ENCODE measurements around the gene NEDD8. TPM values are rescaled to one million over a fixed set of nuclear protein-coding genes. Genes with fewer than 3 reads are reported as not detected.

The NEDD8 gene
- total and polyA plus RNA-seq, 2 donors (not counting 1 experiment from before 2014, with no cell fraction given) = 86.7 to 98.5 TPM

DNA sequence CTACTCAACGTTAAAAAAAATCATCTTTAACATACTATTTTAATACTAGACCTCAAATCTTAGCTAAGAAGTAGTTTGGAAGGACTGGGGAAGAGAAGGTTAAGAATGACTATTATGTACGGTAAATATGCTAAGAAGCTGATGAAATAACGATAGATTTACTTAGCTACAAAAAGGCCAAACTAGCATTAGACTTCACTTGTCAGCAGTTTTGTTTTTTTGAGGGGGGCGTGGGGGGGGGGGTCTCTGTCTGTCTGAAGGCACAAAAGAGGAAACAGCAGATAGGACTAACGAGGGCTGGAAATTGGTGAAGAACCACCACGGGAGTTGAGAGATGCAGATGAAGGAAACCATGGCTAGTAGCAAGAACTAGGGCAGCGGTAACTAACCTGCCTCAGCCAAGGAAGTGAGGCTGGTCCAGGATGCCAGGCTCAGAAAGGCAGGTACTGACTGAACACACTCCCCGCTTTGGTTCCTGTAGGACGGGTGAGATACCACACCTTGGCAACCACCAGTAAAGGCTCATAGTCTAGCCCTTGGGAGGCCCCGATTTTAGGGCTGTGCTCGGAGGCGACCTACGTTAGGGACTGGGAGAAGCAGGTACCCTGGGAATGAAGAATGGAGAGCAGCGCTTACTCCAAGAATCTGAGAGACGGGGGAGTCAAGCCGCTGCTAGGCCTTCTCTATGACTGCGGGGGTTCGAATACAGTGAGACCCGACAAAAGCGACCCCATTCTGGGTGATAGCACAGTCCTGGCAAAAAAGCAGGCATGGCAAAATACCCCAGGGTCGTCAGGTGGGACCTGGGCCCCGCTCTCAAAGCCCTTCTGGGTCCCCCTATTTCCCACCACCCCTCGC is 675 bp downstream of the NEDD8 start:
- Histone ChIP-seq H4K20me1 (ENCODE audit: control insufficient read depth, insufficient read depth, low read length, poor library complexity, severe bottlenecking) (peaks cover 16% of the 10 kb centered on the region), H3K9ac (ENCODE audit: low read length) (peak overlapping the region; percentile 91), H3K36me3 (replicated peaks in 1 of 2; ENCODE audit: control extremely low read depth in 1 of 2, control insufficient read depth in 1 of 2, extremely low read depth in 1 of 2, insufficient read depth in 2 of 2, low read length in 1 of 2) (peaks cover 0 to 24% of the 10 kb centered on the region in 2 experiments), H2AFZ (ENCODE audit: insufficient read depth, low read depth, low read length, poor library complexity, severe bottlenecking) (peak overlapping the region; percentile 90), H3K79me2 (ENCODE audit: control insufficient read depth, insufficient read depth, low read length) (peaks cover 77% of the 10 kb centered on the region), H3K27me3 (replicated peaks in 1 of 4; ENCODE audit: control extremely low read depth in 1 of 4, control insufficient read depth in 3 of 4, insufficient read depth in 4 of 4, low read length in 3 of 4) (no peaks in the 10 kb centered on the region), H3K4me3 (ENCODE audit: control extremely low read depth in 1 of 5, extremely low read depth in 1 of 5, insufficient read depth in 1 of 5, low read depth in 2 of 5, low read length in 4 of 5) (peak overlapping the region; percentile 75 to 100 (median 97)), H3K27ac (ENCODE audit: low read length in 2 of 2) (peak overlapping the region; percentile 36 to 67), H3K4me2 (replicated peaks; ENCODE audit: low read depth, low read length, poor library complexity, severe bottlenecking) (peak overlapping the region; percentile 83), H3K9me3 (ENCODE audit: control extremely low read depth in 1 of 3, control insufficient read depth in 2 of 3, insufficient read depth in 1 of 3, low read length in 2 of 3) (no peaks in the 10 kb centered on the region), H3K4me1 (ENCODE audit: control insufficient read depth in 2 of 2, insufficient read depth in 2 of 2, low read length in 2 of 2) (peaks cover 18 to 24% of the 10 kb centered on the region in 2 donors)
- H3K9me3 Mint-ChIP-seq (ENCODE audit: insufficient read depth) = no peaks in the 10 kb centered on the region
- TF ChIP-seq EZH2 (IDR thresholded peaks at IDR 0.05; ENCODE audit: borderline replicate concordance, insufficient read depth, low read depth, low read length, poor library complexity, severe bottlenecking) = no peak
- intact Hi-C loops (cut with micrococcal nuclease) = loop anchor here (1.0 to 5.0 kb wide), 10 partner anchors 11 to 211 kb away; partner anchors contain the start of genes CHMP4A, DCAF11, DHRS1 and IPO4
- ATAC-seq (ENCODE audit: low read depth) (no peak), DNase-seq (no peak)
- ChIA-PET POLR2A (no interaction called here), CTCF (interaction anchor here (0.6 to 1.1 kb wide), 2 partner anchors 11 to 15 kb away, joined by 3 read pairs; partner anchors contain the start of genes MDP1 and TINF2)
- peak overlapping the region; percentile 96 for H3K4me3 Mint-ChIP-seq
- 6% methylated on average over 19 of the region's 23 CpGs for WGBS (ENCODE audit: insufficient coverage)
- H3K27me3 Mint-ChIP-seq = no peaks in the 10 kb centered on the region
- peaks cover 53% of the 10 kb centered on the region for H3K4me1 Mint-ChIP-seq
- H3K27ac Mint-ChIP-seq = peak overlapping the region; percentile 95

- Histone ChIP-seq H3K9ac (ENCODE audit: low read length) (no peak overlapping the region), H3K4me1 (ENCODE audit: control insufficient read depth in 2 of 2, insufficient read depth in 2 of 2, low read length in 2 of 2) (peaks cover 18 to 22% of the 10 kb centered on the region in 2 donors), H3K27me3 (replicated peaks in 1 of 4; ENCODE audit: control extremely low read depth in 1 of 4, control insufficient read depth in 3 of 4, insufficient read depth in 4 of 4, low read length in 3 of 4) (no peaks in the 10 kb centered on the region), H3K4me3 (ENCODE audit: control extremely low read depth in 1 of 5, extremely low read depth in 1 of 5, insufficient read depth in 1 of 5, low read depth in 2 of 5, low read length in 4 of 5) (no peak overlapping the region), H3K4me2 (replicated peaks; ENCODE audit: low read depth, low read length, poor library complexity, severe bottlenecking) (no peak overlapping the region), H3K36me3 (replicated peaks in 1 of 2; ENCODE audit: control extremely low read depth in 1 of 2, control insufficient read depth in 1 of 2, extremely low read depth in 1 of 2, insufficient read depth in 2 of 2, low read length in 1 of 2) (peaks cover 0 to 8% of the 10 kb centered on the region in 2 experiments), H2AFZ (ENCODE audit: insufficient read depth, low read depth, low read length, poor library complexity, severe bottlenecking) (no peak overlapping the region), H3K9me3 (ENCODE audit: control extremely low read depth in 1 of 3, control insufficient read depth in 2 of 3, insufficient read depth in 1 of 3, low read length in 2 of 3) (no peaks in the 10 kb centered on the region), H3K79me2 (ENCODE audit: control insufficient read depth, insufficient read depth, low read length) (peaks cover 91% of the 10 kb centered on the region), H4K20me1 (ENCODE audit: control insufficient read depth, insufficient read depth, low read length, poor library complexity, severe bottlenecking) (peaks cover 22% of the 10 kb centered on the region), H3K27ac (ENCODE audit: low read length in 2 of 2) (no peak overlapping the region)
- no peak for ATAC-seq (ENCODE audit: low read depth)
- Mint-ChIP-seq H3K27ac (no peak overlapping the region), H3K4me3 (no peak overlapping the region), H3K4me1 (peaks cover 49% of the 10 kb centered on the region), H3K27me3 (no peaks in the 10 kb centered on the region), H3K9me3 (ENCODE audit: insufficient read depth) (no peaks in the 10 kb centered on the region)
- POLR2A ChIA-PET = interaction anchor here (0.6 to 1.1 kb wide), 2 partner anchors 14 to 70 kb away, joined by 3 to 8 read pairs; partner anchors contain the start of gene TINF2
- WGBS (ENCODE audit: insufficient coverage) = no CpG with 5 or more reads among the region's 1 CpG
- TF ChIP-seq, protein P1, sequence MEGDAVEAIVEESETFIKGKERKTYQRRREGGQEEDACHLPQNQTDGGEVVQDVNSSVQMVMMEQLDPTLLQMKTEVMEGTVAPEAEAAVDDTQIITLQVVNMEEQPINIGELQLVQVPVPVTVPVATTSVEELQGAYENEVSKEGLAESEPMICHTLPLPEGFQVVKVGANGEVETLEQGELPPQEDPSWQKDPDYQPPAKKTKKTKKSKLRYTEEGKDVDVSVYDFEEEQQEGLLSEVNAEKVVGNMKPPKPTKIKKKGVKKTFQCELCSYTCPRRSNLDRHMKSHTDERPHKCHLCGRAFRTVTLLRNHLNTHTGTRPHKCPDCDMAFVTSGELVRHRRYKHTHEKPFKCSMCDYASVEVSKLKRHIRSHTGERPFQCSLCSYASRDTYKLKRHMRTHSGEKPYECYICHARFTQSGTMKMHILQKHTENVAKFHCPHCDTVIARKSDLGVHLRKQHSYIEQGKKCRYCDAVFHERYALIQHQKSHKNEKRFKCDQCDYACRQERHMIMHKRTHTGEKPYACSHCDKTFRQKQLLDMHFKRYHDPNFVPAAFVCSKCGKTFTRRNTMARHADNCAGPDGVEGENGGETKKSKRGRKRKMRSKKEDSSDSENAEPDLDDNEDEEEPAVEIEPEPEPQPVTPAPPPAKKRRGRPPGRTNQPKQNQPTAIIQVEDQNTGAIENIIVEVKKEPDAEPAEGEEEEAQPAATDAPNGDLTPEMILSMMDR (IDR thresholded peaks at IDR 0.05) = no peak
- no peak for TF ChIP-seq EZH2 (IDR thresholded peaks at IDR 0.05; ENCODE audit: borderline replicate concordance, insufficient read depth, low read depth, low read length, poor library complexity, severe bottlenecking)
- CTCF ChIA-PET = interaction anchor here (0.8 to 2.2 kb wide), 4 partner anchors 13 to 77 kb away, joined by 3 to 8 read pairs (median 5); partner anchors contain the start of genes MDP1, RABGGTA and TINF2
- intact Hi-C loops (cut with micrococcal nuclease) = no loop called here
- DNase-seq = no peak
Measured at GRCh38 chr14:24228902-24229301, 3.3 kb downstream of the NEDD8 start.
